ENCODE results near the gene IGSF9B. TPM values are rescaled to one million over a fixed set of nuclear protein-coding genes. Genes with fewer than 3 reads are reported as not detected.

The IGSF9B gene
- total RNA-seq, 1 donor from 2014 or later: 10.1 TPM

- Histone ChIP-seq H3K36me3 (peaks cover 0 to 4% of the 10 kb centered on the region in 2 donors), H3K9me3 (no peaks in the 10 kb centered on the region), H3K27ac (no peak overlapping the region), H3K27me3 (no peaks in the 10 kb centered on the region), H3K4me3 (no peak overlapping the region), H3K4me1 (peaks cover 19% of the 10 kb centered on the region)
- TF ChIP-seq POLR2A (IDR thresholded peaks at IDR 0.05) (no peak), CTCF (IDR thresholded peaks at IDR 0.05) (no peak), POLR2AphosphoS5 (IDR thresholded peaks at IDR 0.05; ENCODE audit: insufficient read depth in 1 of 2, low read depth in 1 of 2) (no peak)
- intact Hi-C loops (cut with DNase I): no loop called here
- no peak for DNase-seq (ENCODE audit: extremely low spot score in 2 of 2)
Observed at GRCh38 chr11:133924661-133925060, 32.1 kb downstream of the IGSF9B start.

- no peaks in the 10 kb centered on the region for H3K4me1 ChIP-seq
- H3K27me3 ChIP-seq: no peaks in the 10 kb centered on the region
- H3K9me3 ChIP-seq: no peaks in the 10 kb centered on the region
- intact Hi-C loops (cut with DNase I): no loop called here
- no peak overlapping the region for H3K27ac ChIP-seq
- H3K4me3 ChIP-seq: no peak overlapping the region
- no peak for TF ChIP-seq CTCF (IDR thresholded peaks at IDR 0.05)
- no peak for TF ChIP-seq POLR2AphosphoS5 (IDR thresholded peaks at IDR 0.05; ENCODE audit: insufficient read depth in 1 of 2, low read depth in 1 of 2)
- no peak for TF ChIP-seq POLR2A (IDR thresholded peaks at IDR 0.05)
- no peak for DNase-seq (ENCODE audit: extremely low spot score in 2 of 2)
- peaks cover 0 to 4% of the 10 kb centered on the region in 2 donors for H3K36me3 ChIP-seq
Observed at GRCh38 chr11:133922078-133922870, 34.5 kb downstream of the IGSF9B start.

DNA sequence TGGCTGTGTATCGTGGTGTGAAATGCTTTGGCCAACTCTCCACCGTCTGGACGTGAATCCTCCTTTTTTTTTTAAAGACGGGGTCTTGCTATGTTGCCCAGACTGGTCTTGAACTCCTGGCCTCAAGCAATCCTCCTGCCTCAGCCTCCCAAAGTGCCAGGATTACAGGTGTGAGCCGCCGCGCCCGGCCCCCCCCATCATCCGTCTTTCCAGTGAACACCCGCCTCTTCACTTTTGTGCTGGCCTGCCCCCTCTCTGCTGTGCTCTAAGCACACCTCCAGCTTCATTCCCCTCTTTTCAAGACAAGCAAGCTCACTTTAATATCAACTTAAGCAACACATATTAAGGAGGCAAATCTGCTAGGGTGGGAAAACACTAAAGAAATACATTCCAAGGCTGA is 35.3 kb downstream of the IGSF9B start:
- intact Hi-C loops (cut with DNase I): no loop called here
- no peak for DNase-seq (ENCODE audit: extremely low spot score in 2 of 2)
- no peak for TF ChIP-seq CTCF (IDR thresholded peaks at IDR 0.05)
- no peak for TF ChIP-seq POLR2A (IDR thresholded peaks at IDR 0.05)
- no peak for TF ChIP-seq POLR2AphosphoS5 (IDR thresholded peaks at IDR 0.05; ENCODE audit: insufficient read depth in 1 of 2, low read depth in 1 of 2)
- Histone ChIP-seq H3K4me1 (no peaks in the 10 kb centered on the region), H3K9me3 (no peaks in the 10 kb centered on the region), H3K27ac (no peak overlapping the region), H3K4me3 (no peak overlapping the region), H3K36me3 (peaks cover 0 to 4% of the 10 kb centered on the region in 2 donors), H3K27me3 (no peaks in the 10 kb centered on the region)

GRCh38 chr11:133921026-133921425 is 35.7 kb downstream of the IGSF9B start:
- no peak for DNase-seq (ENCODE audit: extremely low spot score in 2 of 2)

More at GRCh38 chr11:133921026-133921425, 35.7 kb downstream of the IGSF9B start:
- Histone ChIP-seq H3K4me1 (no peaks in the 10 kb centered on the region), H3K36me3 (peaks cover 0 to 4% of the 10 kb centered on the region in 2 donors), H3K27ac (no peak overlapping the region), H3K4me3 (no peak overlapping the region), H3K9me3 (no peaks in the 10 kb centered on the region), H3K27me3 (no peaks in the 10 kb centered on the region)
- intact Hi-C loops (cut with DNase I): no loop called here
- no peak for TF ChIP-seq CTCF (IDR thresholded peaks at IDR 0.05)
- TF ChIP-seq POLR2A (IDR thresholded peaks at IDR 0.05): no peak
- no peak for TF ChIP-seq POLR2AphosphoS5 (IDR thresholded peaks at IDR 0.05; ENCODE audit: insufficient read depth in 1 of 2, low read depth in 1 of 2)

Measured in vagina (tissue), 2 donors.